Ectodermal cell (in vitro differentiated cells): ENCODE results near the gene RELCH. TPM values are rescaled to one million over a fixed set of nuclear protein-coding genes. Genes with fewer than 3 reads are reported as not detected.

Source experiments
- H3K27ac ChIP-seq: 2 replicates; pipeline ENCODE4 v1.7.0; 2013; ENCODE audit warnings: mild to moderate bottlenecking, low read depth, low read length; ENCODE audit not compliant: insufficient read depth, poor library complexity, severe bottlenecking
- H3K27me3 ChIP-seq: 2 replicates; pipeline ENCODE4 v1.7.0; 2013; ENCODE audit warnings: mild to moderate bottlenecking, low read length; ENCODE audit not compliant: insufficient read depth, control insufficient read depth, poor library complexity, severe bottlenecking
- H3K36me3 ChIP-seq: one replicate; pipeline ENCODE4 v1.7.0; 2013; ENCODE audit warnings: low read length; ENCODE audit not compliant: control insufficient read depth, insufficient read depth
- H3K4me1 ChIP-seq: one replicate; pipeline ENCODE4 v1.7.0; 2013; ENCODE audit warnings: low read length; ENCODE audit not compliant: control insufficient read depth, insufficient read depth
- H3K4me3 ChIP-seq: 2 replicates; pipeline ENCODE4 v1.7.0; 2013; ENCODE audit warnings: low read depth, low read length, control low read depth; ENCODE audit not compliant: insufficient read depth
- H3K9me3 ChIP-seq: 2 replicates; pipeline ENCODE4 v1.7.0; 2013; ENCODE audit warnings: mild to moderate bottlenecking, low read length, moderate library complexity; ENCODE audit not compliant: control insufficient read depth
- WGBS, 2 experiments: methylation state at CpG; one replicate each; pipeline ENCODE4 v1.1.7; 2013; ENCODE audit warnings: missing lambda C conversion rate in 2 of 2; 5-methylcytosine and 5-hydroxymethylcytosine counted together
- polyA plus RNA-seq, 4 experiments: library from polyadenylated mRNA; stranded (reverse); fragments of 50-300 nt; gene quantifications; one replicate each; pipeline ENCODE4 v1.2.3, GENCODE V29; 2013

The RELCH gene
- polyA plus RNA-seq (2013, experiment 1 of 4) = 23.7 TPM
- polyA plus RNA-seq (2013, experiment 2 of 4) = 23.3 TPM
- polyA plus RNA-seq (2013, experiment 3 of 4) = 16.9 TPM
- 19.7 TPM for polyA plus RNA-seq (2013, experiment 4 of 4)

DNA sequence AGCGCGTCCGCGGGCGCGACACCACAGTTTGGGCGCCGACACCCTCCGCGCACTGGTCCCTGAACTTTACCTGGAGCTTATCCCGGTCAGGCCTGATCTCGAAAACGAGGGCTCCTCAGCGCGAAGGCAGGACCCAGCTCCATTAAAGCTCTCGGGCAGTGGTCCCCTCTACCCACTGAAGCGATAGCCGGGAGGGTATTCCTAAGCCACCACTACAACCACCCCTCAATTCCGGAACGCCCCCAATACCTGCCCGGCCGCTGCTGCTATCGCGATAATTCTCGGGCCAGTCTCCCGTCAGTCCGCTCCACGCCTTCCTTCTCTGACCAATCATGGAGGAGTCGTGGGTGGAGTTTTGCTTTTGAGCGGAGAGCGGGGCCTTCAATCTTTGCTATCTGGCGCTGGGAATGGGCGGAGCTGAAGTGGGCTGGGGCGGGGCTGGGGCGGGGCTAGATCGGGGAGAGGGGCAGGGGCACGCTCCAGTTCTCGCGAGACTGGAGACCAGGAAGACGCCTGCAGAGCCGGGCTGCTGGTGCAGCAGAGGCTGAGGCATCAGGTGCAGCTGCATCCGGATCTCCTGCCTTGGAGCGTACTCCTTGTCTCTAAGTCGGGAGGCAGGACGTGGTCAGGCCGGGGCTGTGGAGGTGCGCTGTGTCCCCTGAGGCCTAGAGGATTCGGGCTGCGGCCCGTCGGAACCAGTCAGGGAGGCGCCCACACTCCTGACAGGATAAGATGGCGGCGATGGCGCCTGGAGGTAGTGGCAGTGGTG, at the start of gene RELCH, which contains the start of gene PIGN:
Gene RELCH, plus strand, starts transcription at position 482 of the 769 bp plus-strand sequence. Its CDS starts 251 bp downstream, at position 733.
Gene PIGN, minus strand, starts transcription at position 283 of the 769 bp plus-strand sequence. CDS start 25,703 bp downstream, outside the sequence.
- 0% methylated on average over 55 of the region's 55 CpGs for WGBS, 2 experiments
- Histone ChIP-seq H3K27me3 (no peaks in the 10 kb centered on the region), H3K36me3 (no peaks in the 10 kb centered on the region), H3K27ac (peak within 1 kb of the TSS; percentile 96), H3K4me3 (peak within 1 kb of the TSS; percentile 77), H3K9me3 (no peaks in the 10 kb centered on the region), H3K4me1 (no peaks in the 10 kb centered on the region)

GRCh38 chr18:62138461-62139235, 48.4 kb upstream of the RELCH start:
- H3K36me3 ChIP-seq = no peaks in the 10 kb centered on the region
- WGBS, 2 experiments = 97% methylated on average over 2 of the region's 2 CpGs; no CpG with 5 or more reads in 1 of the 2 experiments
- H3K9me3 ChIP-seq = no peaks in the 10 kb centered on the region
- no peak overlapping the region for H3K27ac ChIP-seq
- no peaks in the 10 kb centered on the region for H3K27me3 ChIP-seq
- no peaks in the 10 kb centered on the region for H3K4me1 ChIP-seq
- no peak overlapping the region for H3K4me3 ChIP-seq

DNA sequence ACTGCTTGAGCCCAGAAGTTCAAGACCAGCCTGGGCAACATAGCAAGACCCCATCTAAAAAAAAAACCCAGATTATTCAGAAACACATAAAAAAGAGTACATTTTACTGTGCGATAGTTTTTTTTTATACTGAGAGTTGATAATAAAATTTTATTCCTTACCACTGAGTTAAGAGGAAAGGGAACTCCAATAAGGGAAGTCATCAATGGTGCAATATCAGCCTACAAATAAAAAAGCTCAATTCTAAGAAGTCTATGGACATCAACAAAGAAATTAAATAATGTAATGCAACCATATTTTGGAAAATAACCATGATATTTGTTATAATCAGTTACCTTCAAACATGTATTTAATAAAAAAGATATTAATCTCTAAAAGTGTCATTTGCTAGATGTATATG, 46.8 kb upstream of the RELCH start:
- H3K9me3 ChIP-seq = no peaks in the 10 kb centered on the region
- no peaks in the 10 kb centered on the region for H3K27me3 ChIP-seq
- H3K36me3 ChIP-seq = no peaks in the 10 kb centered on the region
- WGBS, 2 experiments = no CpG with 5 or more reads among the region's 1 CpG
- H3K27ac ChIP-seq = no peak overlapping the region
- H3K4me1 ChIP-seq = no peaks in the 10 kb centered on the region
- no peak overlapping the region for H3K4me3 ChIP-seq

DNA sequence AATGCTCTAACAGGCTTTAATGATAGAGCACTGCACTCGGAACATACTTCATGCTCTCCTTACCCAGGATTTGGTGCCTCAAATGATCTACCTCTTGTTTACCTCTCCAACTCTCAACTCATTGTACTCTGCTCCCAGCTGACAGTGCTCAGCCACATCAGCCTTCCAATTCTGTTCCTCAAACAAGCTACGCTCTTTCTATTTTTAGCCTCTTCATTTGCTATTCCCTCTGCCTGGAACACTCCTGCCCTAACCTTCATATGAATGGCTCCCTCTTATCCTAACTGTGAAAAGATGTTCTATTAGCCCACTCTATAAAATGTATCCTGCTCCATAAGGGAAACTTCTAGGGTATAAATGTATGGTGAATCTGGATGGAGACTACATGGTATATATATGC, 42.7 kb upstream of the RELCH start:
- no peak overlapping the region for H3K4me3 ChIP-seq

DNA sequence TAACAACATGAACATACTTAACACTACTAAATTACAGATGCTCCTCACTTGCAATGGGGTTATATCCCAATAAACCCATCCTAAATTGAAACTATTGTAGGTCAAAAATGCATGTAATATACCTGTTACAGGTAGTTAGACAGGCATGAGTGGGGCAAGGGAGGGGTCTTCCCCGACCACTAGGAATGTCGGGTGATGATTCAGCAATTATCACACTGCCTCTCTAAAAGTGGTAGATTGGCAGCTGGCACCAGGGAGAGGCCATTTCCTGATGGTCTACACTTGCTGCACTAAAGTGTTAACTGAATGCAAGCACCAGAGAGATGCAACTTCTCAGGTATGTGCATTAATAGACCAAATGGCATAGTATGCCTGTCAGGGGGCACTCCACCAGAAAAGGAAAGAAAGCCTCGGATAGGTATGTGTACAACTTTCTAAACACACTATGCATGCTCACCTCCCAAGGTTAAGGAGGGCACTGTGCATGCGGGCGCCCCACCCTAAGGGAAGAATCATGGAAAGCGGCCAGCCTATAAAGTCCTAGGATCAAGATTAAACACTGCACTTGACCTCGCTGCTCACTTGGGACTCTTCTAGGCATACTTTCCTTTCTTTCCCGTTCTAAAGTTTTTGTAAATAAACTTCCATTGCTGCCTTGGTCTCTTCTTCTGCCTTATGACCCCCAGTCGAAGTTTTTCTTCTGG, 35.8 kb upstream of the RELCH start:
- Histone ChIP-seq H3K4me1 (no peaks in the 10 kb centered on the region), H3K4me3 (no peak overlapping the region), H3K27me3 (no peaks in the 10 kb centered on the region), H3K27ac (no peak overlapping the region), H3K9me3 (no peaks in the 10 kb centered on the region), H3K36me3 (no peaks in the 10 kb centered on the region)
- 94% methylated on average over 8 to 9 of the region's 9 CpGs for WGBS, 2 experiments

More for the DNA sequence above, 42.7 kb upstream of the RELCH start:
- Histone ChIP-seq H3K9me3 (no peaks in the 10 kb centered on the region), H3K27me3 (no peaks in the 10 kb centered on the region), H3K4me1 (no peaks in the 10 kb centered on the region), H3K36me3 (no peaks in the 10 kb centered on the region), H3K27ac (no peak overlapping the region)
- WGBS, 2 experiments = 90 to 93% methylated on average over 2 of the region's 2 CpGs

DNA sequence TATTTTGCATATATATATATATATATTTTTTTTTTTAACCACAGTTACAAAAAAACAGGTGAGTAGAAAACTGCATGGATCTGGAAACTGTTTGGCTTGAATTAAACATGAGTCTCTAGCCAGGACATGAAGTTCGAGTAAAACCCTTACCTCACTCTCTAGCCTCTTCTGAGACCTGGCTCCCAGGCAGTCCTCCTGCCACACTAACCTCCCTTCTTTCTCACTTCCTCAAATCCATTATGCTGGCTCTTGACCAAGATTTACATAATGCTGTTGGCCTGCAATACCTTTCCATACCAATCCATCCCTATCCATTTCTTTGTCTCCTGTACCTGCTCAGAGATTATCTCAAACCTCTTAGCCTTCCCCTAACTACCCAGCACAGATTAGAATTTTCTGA, 34.2 kb upstream of the RELCH start:
- no peaks in the 10 kb centered on the region for H3K27me3 ChIP-seq
- no peaks in the 10 kb centered on the region for H3K4me1 ChIP-seq
- WGBS, 2 experiments = 93 to 94% methylated on average over 1 of the region's 1 CpG
- no peaks in the 10 kb centered on the region for H3K9me3 ChIP-seq
- H3K36me3 ChIP-seq = peaks cover 3% of the 10 kb centered on the region
- no peak overlapping the region for H3K4me3 ChIP-seq
- no peak overlapping the region for H3K27ac ChIP-seq

- Histone ChIP-seq H3K36me3 (peaks cover 3% of the 10 kb centered on the region), H3K27ac (no peak overlapping the region), H3K4me3 (no peak overlapping the region), H3K9me3 (no peaks in the 10 kb centered on the region), H3K27me3 (no peaks in the 10 kb centered on the region), H3K4me1 (no peaks in the 10 kb centered on the region)
- 94 to 100% methylated on average over 1 of the region's 1 CpG for WGBS, 2 experiments
These were observed 29.2 kb upstream of the RELCH start for GRCh38 chr18:62157843-62158242.

DNA sequence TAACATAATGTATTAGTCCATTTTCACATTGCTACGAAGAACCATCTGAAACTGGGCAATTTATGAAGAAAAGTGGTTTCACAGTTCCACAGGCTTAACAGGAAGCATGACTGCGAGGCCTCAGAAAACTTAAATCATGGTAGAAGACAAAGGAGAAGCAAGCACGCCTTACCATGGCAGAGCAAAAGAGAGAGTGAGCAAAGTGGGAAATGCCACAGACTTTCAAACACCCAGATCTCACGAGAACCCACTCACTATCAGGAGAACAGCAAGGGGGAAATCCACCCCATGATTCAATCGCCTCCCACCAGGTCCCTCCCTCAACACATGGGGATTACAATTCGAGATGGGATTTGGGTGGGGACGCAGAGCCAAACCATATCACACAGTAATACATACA, 22.7 kb upstream of the RELCH start:
- 92 to 97% methylated on average over 6 to 7 of the region's 7 CpGs for WGBS, 2 experiments
- Histone ChIP-seq H3K4me3 (no peak overlapping the region), H3K9me3 (no peaks in the 10 kb centered on the region), H3K27me3 (no peaks in the 10 kb centered on the region), H3K27ac (no peak overlapping the region), H3K36me3 (no peaks in the 10 kb centered on the region), H3K4me1 (no peaks in the 10 kb centered on the region)

DNA sequence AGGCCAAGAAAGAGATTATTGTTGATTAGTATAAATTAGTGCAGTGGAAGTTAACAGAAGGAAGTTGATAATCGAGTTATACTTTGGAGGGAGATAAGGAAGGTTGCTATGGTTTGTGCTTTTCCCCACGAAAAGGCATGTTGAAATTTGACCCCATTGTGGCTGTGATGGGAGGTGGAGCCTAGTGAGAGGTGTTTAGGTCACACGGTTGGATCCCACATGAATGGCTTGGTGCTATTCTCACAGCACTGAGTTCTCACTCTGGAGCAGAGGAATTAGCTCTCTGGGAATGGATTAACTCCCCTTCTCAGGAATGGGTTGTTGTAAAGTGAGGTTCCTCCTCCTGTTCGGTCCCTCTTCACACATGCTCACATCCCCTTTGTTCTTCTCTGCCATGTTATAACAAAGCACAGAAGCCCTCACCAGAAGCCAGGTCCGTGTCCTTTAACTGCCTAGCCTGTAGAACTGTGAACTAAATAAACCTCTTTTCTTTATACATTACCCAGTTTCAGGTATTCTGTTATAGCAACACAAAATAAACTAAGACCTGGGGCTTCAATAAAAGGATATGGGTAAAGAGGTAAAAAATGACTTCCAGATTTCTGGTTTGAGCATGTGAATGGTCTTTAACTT, 22.1 kb upstream of the RELCH start:
- no peaks in the 10 kb centered on the region for H3K9me3 ChIP-seq
- H3K27ac ChIP-seq = no peak overlapping the region
- 78 to 79% methylated on average over 5 of the region's 5 CpGs for WGBS, 2 experiments
- H3K27me3 ChIP-seq = no peaks in the 10 kb centered on the region
- no peaks in the 10 kb centered on the region for H3K4me1 ChIP-seq
- H3K36me3 ChIP-seq = no peaks in the 10 kb centered on the region
- no peak overlapping the region for H3K4me3 ChIP-seq
